HG02763 (cell line): Measurements from ENCODE around the gene FAM181B.

Source experiments
- ATAC-seq: cut with Tn5 transposase; IDR thresholded peaks from one replicate; pipeline ENCODE4 v1.9.1; 2021; ENCODE audit warnings: mild to moderate bottlenecking, moderate library complexity; ENCODE audit not compliant: unreplicated experiment

The FAM181B gene, protein sequence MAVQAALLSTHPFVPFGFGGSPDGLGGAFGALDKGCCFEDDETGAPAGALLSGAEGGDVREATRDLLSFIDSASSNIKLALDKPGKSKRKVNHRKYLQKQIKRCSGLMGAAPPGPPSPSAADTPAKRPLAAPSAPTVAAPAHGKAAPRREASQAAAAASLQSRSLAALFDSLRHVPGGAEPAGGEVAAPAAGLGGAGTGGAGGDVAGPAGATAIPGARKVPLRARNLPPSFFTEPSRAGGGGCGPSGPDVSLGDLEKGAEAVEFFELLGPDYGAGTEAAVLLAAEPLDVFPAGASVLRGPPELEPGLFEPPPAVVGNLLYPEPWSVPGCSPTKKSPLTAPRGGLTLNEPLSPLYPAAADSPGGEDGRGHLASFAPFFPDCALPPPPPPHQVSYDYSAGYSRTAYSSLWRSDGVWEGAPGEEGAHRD

DNA sequence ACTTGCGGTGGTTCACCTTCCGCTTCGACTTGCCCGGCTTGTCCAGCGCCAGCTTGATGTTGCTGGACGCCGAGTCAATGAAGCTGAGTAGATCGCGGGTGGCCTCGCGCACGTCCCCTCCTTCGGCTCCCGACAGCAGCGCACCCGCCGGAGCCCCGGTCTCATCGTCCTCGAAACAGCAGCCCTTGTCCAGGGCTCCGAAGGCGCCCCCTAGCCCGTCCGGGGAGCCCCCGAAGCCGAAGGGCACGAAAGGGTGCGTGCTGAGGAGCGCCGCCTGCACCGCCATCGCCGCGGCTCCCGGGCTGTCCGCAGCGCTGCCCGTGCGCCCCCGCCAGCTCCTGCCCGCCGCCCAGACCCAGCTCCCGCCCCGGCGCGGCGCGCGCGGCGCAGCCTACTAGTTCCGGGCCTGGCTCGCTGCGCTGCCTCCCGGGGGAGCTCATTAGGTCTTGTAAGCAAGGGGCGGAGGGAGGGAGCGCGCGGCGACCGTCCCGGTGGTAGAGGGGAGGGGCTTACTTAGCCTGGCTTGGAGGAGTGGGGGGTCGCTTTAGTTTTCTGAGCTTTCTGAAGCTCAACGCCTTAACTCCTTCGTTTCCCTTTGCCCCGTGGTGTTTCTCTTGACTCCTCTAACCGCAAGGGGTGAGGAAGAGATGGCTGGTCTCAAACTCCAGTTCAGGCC, at the start of gene FAM181B:
Gene FAM181B (minus strand): TSS at position 421 of the 676 bp plus-strand sequence. CDS start 135 bp downstream, at position 286.
- ATAC-seq: no peak

DNA sequence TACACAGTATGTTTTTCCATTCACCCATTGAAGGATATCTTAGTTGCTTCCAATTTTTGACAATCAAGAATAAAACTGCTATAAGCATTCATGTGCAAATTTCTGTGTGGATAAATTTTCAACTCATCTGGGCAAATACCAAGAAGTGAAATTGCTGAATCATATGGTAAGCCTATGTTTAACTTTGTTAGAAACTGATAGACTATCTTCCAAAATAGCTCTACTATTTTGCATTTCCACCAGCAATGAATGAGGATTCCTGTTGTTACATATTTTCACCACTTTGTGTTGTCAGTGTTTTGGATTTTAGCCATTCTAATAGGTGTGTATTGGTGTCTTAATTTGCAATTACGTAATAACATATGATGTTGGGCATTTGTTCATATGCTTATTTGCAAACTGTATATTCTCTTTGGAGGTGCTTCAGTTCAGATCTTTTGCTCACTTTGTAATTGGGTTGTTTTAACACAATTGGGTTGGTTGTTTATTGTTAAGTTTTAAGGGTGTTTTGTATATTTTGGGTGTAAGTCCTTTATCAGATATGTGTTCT, 49.2 kb upstream of the FAM181B start:
- ATAC-seq: no peak

DNA sequence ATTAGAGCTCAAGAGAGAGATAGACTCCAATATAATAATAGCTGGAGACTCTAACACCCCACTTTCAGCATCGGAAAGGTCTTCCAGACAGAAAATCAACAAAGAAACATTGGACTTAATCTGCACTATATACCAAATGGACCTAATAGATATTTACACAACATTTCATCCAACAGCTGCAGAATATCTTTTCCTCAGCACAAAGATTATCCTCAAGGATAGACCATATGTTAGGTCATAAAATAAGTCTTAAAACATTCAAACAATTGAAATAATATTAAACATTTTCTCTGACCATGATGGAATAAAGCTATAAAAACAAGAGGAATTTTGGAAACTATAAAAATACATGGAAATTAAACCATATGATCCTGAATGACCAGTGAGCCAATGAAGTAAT, 45.1 kb upstream of the FAM181B start:
- ATAC-seq: no peak

DNA sequence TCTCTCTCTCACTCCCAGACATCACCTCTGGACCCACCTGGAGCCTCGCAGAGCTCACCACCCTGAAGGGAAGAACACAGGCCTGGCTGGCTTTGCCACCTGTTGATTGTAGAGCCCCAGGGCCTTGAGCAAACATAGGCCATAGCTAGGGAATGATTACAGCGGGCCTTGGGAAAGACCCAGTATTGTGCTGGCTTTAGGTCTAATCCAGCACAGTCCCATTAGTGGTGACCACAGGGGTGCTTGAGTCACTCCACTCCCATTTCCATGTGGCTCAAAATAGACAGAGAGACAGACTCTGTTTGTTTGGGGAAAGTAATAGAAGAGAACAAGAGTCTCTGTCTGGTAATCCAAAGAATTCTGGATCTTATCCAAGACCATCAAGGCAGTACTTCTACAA, 42.7 kb upstream of the FAM181B start:
- no peak for ATAC-seq

DNA sequence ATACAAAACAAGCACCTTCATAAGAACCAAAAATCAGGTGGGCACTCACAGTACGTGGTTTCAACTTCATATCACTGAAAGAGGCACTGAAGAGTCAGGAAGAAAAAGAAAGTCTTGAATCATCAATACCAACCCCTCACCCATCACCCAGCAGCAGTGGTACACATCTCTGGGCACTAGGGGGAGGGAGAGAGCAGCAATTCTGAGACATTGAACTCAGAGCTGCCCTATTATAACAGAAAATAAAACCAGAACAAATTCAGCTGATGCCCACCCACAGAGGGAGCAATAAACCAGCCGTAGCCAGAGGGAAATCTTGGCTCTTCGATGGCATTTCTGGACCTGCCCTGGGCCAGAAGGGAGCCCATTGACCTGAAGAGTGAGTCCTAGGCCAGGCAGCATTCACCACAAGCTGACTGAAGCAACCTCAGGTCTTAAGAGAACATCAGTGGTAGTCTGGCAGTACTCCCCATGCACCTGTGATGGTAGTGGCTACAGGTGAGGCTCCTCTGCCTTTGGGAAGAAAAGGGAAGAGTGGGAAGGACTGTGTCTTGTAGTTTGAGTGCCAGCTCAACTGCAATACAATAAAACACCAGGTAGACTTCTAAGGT, 42.2 kb upstream of the FAM181B start:
- ATAC-seq: peak; percentile 99

DNA sequence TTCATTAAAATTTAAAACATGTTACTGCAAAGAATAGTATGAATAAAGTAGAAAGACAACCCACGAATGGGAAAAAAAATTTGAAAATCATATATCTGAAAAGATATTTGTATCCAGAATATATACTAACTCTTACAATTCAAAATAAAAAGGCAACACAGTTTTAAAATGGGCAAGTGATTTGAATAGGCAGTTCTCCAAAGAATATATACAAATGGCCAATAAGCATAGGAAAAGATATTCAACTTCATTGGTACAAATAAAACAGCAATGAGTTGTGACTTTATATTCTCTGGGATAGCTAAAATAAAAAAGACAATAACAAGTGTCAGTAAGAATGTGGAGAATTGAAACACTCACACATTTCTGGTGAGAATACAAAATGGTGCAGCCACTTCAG, 41.6 kb upstream of the FAM181B start:
- ATAC-seq: no peak

DNA sequence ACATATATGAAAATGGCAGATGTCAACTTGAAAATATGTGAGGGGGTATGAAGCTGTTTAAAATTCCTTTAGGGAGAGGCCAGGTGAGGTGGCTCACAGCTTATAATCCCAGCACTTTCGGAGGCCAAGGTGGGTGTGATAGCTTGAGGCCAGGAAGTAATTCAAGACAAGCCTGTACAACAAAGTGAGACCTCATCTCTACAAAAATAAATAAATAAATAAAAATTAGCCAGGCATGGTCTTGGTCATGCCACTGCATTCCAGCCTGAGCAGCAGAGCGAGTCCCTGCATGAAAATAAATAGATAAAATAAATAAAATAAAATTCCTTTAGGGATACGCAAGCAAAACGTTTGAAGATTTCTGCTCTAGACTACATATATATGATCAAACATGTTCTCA, 38.1 kb upstream of the FAM181B start:
- no peak for ATAC-seq

DNA sequence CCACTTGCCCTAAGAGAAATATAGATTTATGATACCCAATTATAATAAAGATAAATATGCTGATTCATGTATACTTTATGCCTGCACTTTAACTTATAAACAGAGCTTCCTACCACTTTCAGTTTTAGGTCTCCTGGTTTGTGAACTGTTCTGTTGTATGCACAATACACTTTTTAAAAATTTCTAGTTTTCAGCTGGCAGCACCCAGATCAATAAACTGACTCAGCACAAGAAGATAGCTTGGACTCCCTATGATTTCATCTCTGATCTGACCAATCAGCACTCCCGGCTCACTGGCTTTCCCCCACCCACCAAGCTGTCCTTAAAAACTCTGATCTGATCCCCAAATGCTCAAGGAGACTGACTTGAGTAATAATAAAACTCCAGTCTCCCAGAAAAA, 33.5 kb upstream of the FAM181B start:
- no peak for ATAC-seq

DNA sequence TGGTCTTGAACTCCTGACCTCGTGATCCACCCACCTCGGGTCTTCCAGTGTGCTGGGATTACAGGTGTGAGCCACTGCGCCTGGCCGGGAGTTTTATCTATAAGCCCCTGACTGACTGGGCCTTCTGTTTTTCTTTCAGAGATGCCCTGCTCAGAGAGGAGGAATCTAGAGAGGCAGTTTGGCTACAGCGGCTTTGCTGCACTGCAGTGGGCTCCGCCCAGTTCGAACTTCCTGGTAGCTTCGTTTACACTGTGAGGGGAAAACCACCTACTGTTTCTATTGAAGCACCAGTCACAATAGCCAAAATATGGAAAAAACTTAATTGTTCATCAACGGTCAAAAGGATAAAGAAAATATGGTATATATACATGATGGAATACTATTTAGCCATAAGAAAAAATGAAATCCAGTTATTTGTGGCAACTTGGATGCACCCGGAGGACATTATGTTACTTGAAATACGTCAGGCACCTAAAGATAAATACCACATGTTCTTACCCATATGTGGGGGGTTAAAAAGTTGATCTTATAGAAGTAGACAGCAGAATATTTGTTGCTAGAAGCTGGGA, 31.9 kb upstream of the FAM181B start:
- no peak for ATAC-seq

DNA sequence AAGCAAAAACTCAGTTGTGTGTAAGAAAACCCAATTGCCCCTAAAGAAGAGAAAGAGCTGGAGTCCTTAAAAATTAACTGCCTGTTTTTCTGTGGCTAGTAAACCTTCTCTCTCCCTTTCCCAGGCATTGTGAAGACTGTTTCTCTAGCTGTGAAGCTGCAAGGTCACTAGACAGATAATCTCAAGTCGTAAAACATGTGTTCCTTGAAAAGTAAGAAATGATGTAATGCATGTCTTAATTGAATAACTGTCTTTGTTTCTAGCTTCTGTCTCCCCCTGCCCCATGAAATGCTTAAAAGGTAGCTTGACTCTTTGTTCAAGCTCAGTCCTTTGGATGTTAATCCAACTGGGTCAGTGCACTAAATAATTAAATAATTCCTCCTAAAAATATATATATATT, 29.5 kb upstream of the FAM181B start:
- ATAC-seq: no peak

DNA sequence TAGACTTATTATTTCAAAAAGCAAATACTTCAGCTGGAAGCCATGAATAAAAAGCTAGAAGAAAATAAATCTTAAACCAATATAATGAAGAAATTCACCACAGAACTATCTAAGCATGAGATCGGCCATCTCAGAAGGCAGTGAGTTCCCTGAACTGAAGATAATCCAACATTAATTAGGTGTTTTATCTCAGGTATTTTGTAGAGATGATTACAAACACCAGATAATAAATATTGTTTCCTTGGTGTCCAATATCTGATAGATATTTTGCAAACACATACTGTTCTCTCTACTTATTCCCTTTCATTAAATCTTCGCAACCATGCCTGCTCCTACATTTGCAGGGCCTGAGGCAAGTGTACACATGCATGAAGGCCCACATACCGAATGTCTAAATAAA, 26.0 kb upstream of the FAM181B start:
- ATAC-seq: no peak

DNA sequence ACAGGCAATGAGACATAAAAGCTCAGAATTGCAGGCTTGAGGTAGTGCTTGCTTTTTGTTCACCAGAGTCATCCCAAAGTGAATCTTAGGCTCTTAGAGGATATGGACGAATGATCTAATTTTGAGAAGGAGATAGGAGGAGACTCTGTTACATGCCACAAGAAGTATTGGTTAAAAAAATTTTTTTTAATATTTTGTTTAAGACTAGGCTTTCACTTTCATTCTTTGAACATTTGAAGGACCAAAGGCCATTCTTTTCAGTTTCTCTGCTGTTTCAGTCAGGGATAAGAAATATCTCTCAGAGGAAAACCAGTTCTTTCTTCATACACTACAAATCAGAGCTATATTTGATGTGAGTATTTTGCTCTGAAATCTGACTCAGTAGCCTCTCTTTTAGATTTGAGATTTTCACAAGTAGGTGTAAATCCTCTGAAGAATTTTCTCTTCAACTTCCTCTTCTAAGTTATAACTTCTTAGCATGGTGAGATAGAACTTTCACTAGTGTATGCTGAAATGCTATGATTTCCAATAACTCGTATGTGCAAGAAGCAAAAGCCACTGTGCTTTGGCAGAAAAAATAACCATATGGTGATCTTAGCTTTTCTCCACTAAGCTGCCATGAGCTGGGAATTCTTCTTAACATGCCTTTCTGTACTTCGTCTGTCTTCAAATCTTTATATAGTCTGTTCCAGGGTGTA, 24.1 kb upstream of the FAM181B start:
- ATAC-seq: no peak

DNA sequence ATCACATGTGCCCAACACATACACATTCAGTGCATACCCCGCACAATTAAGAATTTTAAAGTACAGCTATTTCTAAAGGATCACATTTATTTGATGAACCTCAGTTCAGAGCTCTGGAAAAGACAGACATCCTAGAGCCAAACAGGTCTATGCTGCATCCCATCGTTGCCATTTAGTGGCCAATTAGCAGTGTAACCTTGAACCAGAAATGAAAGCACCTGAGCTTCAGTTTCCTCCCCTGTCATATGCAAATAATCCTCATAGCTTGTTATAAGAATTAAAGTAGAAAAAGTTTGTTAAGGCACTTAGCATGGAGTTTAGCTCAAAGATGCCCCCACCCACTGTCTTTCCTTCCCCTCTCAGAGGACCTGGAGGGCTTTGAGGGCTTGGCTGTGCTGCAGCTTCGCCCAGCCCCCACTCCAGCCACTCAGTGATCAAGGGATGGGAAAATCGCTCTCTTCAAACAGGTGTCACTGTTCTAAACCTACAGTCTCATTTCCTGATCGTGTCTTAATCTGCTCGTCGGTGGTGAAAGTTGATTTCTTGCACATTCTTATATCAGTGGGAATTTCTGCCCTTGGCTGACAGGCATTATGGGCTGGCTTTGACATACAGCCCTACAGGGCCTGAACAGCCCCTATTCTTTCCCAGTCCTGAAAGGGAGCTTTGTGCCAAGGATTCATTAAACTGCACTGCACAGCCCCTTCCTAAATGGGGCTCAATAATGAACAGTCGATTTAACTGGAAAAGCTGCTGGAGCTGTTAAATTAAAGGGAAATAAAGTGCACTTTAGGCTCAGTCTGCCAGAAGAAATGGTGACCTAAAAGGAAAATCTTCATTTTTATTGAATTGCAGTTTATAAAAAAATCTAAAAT, 23.3 kb upstream of the FAM181B start:
- ATAC-seq: no peak

DNA sequence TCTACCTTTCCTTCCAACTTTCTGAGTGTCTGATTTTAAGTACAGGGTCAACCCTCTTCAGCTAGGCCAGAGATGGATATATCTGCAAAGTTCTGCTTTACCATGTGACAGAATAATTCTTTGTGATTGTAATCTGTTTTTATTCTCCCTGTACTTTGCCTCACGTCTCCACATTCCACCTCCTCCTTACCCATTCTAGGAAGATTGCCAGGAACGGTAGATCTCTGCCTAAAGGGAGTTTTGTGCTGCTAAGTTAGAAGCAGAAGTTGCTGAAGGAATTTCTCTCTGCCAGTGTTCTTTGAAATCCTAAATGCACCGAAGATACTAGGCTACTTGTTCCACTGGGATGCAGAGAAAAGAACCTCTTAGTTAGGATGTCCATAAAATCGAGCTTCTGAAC, 20.7 kb upstream of the FAM181B start:
- ATAC-seq: no peak

DNA sequence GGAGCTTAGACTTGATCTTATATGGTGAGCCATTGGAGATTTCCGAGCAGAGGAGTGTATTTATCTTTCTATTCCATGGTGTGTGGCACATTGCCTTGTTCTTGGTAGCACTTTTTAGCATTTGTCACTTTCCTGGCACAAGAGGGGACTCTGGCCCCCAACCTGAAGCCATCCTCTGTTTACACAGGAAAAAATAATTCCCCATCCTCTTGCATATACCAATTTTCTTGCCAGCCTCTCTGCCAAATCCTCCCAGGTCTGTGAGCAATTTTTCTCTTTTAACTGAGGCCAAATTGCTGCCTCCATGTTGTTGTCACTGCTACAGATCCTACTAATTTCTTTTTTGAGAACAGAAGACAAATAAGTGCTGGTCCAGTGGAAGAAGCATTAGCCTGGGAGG, 20.3 kb upstream of the FAM181B start:
- no peak for ATAC-seq

DNA sequence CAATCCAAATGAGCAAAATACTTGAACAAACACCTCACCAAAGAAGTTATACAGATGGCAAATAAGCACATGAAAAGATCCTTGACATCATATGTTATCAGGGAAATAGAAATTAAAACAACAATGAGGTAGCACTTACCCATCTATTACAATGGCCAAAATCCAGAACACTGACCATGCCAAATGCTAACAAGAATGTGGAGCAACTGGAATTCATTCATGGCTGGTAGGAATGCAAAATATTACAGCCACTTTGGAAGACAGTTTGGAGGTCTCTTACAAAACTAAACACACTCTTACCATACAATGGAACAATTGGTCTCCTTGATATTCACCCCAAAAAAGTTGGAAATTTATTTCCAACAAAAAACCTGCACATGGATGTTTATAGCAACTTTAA, 19.1 kb upstream of the FAM181B start:
- no peak for ATAC-seq

DNA sequence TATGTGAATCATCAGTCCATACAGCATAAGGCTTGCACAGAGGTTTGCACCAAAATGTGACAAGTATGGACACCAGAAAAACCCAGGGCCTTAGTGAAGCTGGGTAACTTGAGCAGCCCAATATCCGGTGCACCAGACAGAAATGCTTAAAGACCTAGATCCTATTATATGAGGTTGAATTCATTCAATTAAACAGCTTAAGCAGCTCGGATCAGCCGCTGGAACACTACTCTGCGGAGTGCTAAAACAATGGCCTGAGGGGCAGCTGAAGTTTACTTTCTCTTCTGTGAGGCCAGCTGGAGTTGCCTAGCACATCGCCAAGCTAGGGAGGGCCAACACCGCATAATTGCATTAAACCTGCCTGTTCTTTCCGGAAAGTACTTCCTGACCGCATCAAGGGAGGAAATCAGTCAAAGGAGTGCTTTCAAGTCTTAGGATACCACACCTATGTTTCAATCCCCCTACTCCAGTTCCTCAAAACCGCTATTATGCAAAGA, 17.0 kb upstream of the FAM181B start:
- no peak for ATAC-seq

DNA sequence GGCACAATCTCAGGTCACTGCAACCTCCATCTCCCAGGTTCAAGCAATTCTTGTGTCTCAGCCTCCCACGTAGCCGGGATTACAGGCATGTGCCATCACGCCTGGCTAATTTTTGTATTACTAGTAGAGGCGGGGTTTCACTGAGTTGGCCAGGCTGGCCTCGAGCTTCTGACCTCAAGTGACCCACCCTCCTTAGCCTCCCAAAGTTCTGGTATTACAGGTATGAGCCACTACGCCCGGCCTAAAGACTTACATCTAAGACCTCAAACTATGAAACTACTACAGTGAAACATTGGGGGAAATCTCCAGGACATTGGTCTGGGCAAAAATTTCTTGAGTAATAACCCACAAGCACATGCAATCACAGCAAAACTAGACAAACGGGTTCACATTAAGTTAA, 13.8 kb upstream of the FAM181B start:
- ATAC-seq: no peak

DNA sequence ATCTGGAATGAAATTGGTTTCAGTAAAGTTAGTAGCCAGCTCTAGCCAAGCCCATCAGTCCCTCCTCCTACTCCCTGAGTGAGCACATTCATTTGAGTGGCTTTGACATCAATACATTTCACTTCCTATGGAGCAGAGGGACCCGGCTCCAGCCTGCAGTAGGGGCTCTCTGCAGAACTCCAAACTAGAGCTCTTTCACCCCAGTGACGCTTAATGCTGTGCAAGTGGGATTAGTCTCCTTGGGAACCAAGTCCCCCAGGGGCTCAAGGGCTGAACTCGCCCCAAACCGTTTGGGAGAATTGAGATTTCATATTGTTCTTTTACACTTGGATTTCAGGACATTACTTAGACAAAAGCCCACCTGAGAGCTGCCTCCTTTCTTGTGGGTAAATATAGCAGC, 4.4 kb upstream of the FAM181B start:
- no peak for ATAC-seq

DNA sequence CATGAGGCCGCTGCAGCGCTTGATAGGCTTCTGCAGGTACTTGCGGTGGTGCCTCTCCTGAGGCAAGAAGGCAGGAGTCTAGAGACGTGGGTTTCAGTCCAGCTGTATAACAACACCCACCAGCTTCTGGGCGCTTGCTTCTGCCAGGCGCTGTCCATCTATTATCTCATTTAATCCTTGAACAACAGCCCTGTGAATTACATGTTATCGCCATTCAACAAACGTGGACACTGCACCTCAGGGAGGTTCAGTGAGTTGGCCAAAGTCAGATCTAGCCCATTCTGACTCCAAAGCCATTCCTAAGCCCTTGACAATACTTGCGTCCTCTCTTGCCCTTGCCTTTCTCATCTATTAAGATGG, 436 bp upstream of the FAM181B start:
- ATAC-seq: no peak
